Uterus (tissue), 4 donors: ENCODE results near the gene PBXIP1. TPM values are rescaled to one million over a fixed set of nuclear protein-coding genes. Genes with fewer than 3 reads are reported as not detected.

Source experiments
- DNase-seq, 2 donors: peaks; one replicate each; pipeline ENCODE4 v3.0.0-alpha.2; 2019 to 2020
- H3K27ac ChIP-seq, 2 donors: fragments of 200-600 bp; sonication (generic); 1 replicate in 1 of 2; 2 replicates in 1 of 2; pipeline ENCODE4 v1.5.1; 2016 to 2018
- H3K27me3 ChIP-seq, 2 donors: fragments of 200-600 bp; sonication (generic); one replicate each; pipeline ENCODE4 v1.5.1; 2018 to 2019; ENCODE audit warnings: control low read depth in 1 of 2
- H3K36me3 ChIP-seq, 2 donors: fragments of 200-600 bp; sonication (generic); one replicate each; pipeline ENCODE4 v1.5.1; 2019; ENCODE audit warnings: control low read depth in 1 of 2
- H3K4me1 ChIP-seq, 2 donors: fragments of 200-600 bp; sonication (generic); one replicate each; pipeline ENCODE4 v1.5.1; 2018 to 2019; ENCODE audit warnings: control low read depth in 1 of 2
- H3K4me3 ChIP-seq, 2 donors: fragments of 200-600 bp; sonication (generic); 1 replicate in 1 of 2; 2 replicates in 1 of 2; pipeline ENCODE4 v1.5.1; 2018 to 2019; ENCODE audit warnings: mild to moderate bottlenecking in 1 of 2
- H3K9me3 ChIP-seq, 2 donors: fragments of 200-600 bp; sonication (generic); one replicate each; pipeline ENCODE4 v1.5.1; 2019; ENCODE audit warnings: control low read depth in 1 of 2
- CTCF ChIP-seq, 4 experiments: fragments of 200-600 bp in 2 of 4; fragments of 450-650 bp in 2 of 4; sonication (generic) in 2 of 4; IDR thresholded peaks; one replicate each; pipeline ENCODE4 v1.5.1; 2016 to 2019; ENCODE audit warnings: antibody characterized with exemption in 4 of 4, mild to moderate bottlenecking in 2 of 4, moderate library complexity in 1 of 4
- POLR2A ChIP-seq, 2 donors: fragments of 450-650 bp; IDR thresholded peaks; one replicate each; pipeline ENCODE4 v1.6.1; 2016; ENCODE audit warnings: antibody characterized with exemption in 2 of 2, mild to moderate bottlenecking in 1 of 2, moderate library complexity in 1 of 2
- intact Hi-C: fragments of 100-400 bp; cut with DNase I; formaldehyde crosslinking; loops from one replicate; pipeline ENCODE4 v1.15.1; 2023; ENCODE audit warnings: low total_unique reads
- total RNA-seq, 4 donors: library from RNA; depleted of rRNA in 3 of 4; stranded (reverse); fragments of >200 nt in 3 of 4; gene quantifications; one replicate each; pipeline versions ENCODE4 v1.1.0 to v1.2.4, GENCODE V29; 2014 to 2023
- donor health status: DM: yes; HTN: yes; CAD: no.

Gene PBXIP1
- total RNA-seq, 4 donors from 2014 or later, result 34.4 to 151 (median 88.6) TPM

GRCh38 chr1:154993572-154994268 lies 37.8 kb upstream of the PBXIP1 start, which contains the start of gene LENEP:
TSS of gene LENEP (plus strand) at chr1:154993586. CDS start at chr1:154993608, 22 bp downstream.
- Histone ChIP-seq H3K27me3 (no peaks in the 10 kb centered on the region), H3K9me3 (no peaks in the 10 kb centered on the region), H3K4me3 (no peak within 1 kb of the TSS), H3K36me3 (no peaks in the 10 kb centered on the region), H3K27ac (no peak within 1 kb of the TSS), H3K4me1 (peaks cover 0 to 2% of the 10 kb centered on the region in 2 donors)
- intact Hi-C loops, result no loop called here
- DNase-seq, result no peak
- TF ChIP-seq CTCF (IDR thresholded peaks at IDR 0.05) (no peak), POLR2A (IDR thresholded peaks at IDR 0.05) (no peak)

- no peak for DNase-seq
- no peaks in the 10 kb centered on the region for H3K27me3 ChIP-seq
- intact Hi-C loops, result no loop called here
- no peaks in the 10 kb centered on the region for H3K9me3 ChIP-seq
- TF ChIP-seq POLR2A (IDR thresholded peaks at IDR 0.05) (no peak), CTCF (IDR thresholded peaks at IDR 0.05) (no peak)
- no peak overlapping the region for H3K4me3 ChIP-seq
- no peak overlapping the region for H3K27ac ChIP-seq
- H3K4me1 ChIP-seq, result peaks cover 0 to 3% of the 10 kb centered on the region in 2 donors
- no peaks in the 10 kb centered on the region for H3K36me3 ChIP-seq
These were observed 37.0 kb upstream of the PBXIP1 start for GRCh38 chr1:154992721-154993571.

GRCh38 chr1:154990276-154990675 lies 34.4 kb upstream of the PBXIP1 start:
- Histone ChIP-seq H3K4me1 (peaks cover 0 to 3% of the 10 kb centered on the region in 2 donors), H3K27ac (no peak overlapping the region), H3K4me3 (no peak overlapping the region), H3K9me3 (no peaks in the 10 kb centered on the region), H3K27me3 (no peaks in the 10 kb centered on the region), H3K36me3 (no peaks in the 10 kb centered on the region)
- intact Hi-C loops, result no loop called here
- no peak for TF ChIP-seq POLR2A (IDR thresholded peaks at IDR 0.05)
- no peak for TF ChIP-seq CTCF (IDR thresholded peaks at IDR 0.05)
- no peak for DNase-seq

- intact Hi-C loops, result no loop called here
- DNase-seq, result no peak
These were observed 33.4 kb upstream of the PBXIP1 start for GRCh38 chr1:154989195-154989860.

More at GRCh38 chr1:154989195-154989860, 33.4 kb upstream of the PBXIP1 start:
- Histone ChIP-seq H3K4me1 (peaks cover 0 to 3% of the 10 kb centered on the region in 2 donors), H3K36me3 (no peaks in the 10 kb centered on the region), H3K27me3 (no peaks in the 10 kb centered on the region), H3K9me3 (no peaks in the 10 kb centered on the region), H3K27ac (no peak overlapping the region), H3K4me3 (no peak overlapping the region)
- TF ChIP-seq POLR2A (IDR thresholded peaks at IDR 0.05) (no peak), CTCF (IDR thresholded peaks at IDR 0.05) (no peak)
